ENCODE data around the gene IRX6.

Gene IRX6

GRCh38 chr16:55322327-55322726 is 1.7 kb upstream of the IRX6 start:
- H3K27ac ChIP-seq: no peak overlapping the region
- TF ChIP-seq CTCF (IDR thresholded peaks at IDR 0.05): no peak
- TF ChIP-seq ZFX (IDR thresholded peaks at IDR 0.05; ENCODE audit: borderline replicate concordance): no peak

- TF ChIP-seq ZFX (IDR thresholded peaks at IDR 0.05; ENCODE audit: borderline replicate concordance) (no peak), CTCF (IDR thresholded peaks at IDR 0.05) (no peak)
- H3K27ac ChIP-seq: peak overlapping the region; percentile 56
Observed at GRCh38 chr16:55324285-55325079, 479 bp downstream of the IRX6 start.

GRCh38 chr16:55325080-55325447 is 1.1 kb downstream of the IRX6 start:
- no peak overlapping the region for H3K27ac ChIP-seq
- TF ChIP-seq ZFX (IDR thresholded peaks at IDR 0.05; ENCODE audit: borderline replicate concordance) (no peak), CTCF (IDR thresholded peaks at IDR 0.05) (no peak)

- no peak for TF ChIP-seq CTCF (IDR thresholded peaks at IDR 0.05)
- no peak for TF ChIP-seq ZFX (IDR thresholded peaks at IDR 0.05; ENCODE audit: borderline replicate concordance)
- no peak overlapping the region for H3K27ac ChIP-seq
Observed at GRCh38 chr16:55325458-55326109, 1.6 kb downstream of the IRX6 start.

- TF ChIP-seq CTCF (IDR thresholded peaks at IDR 0.05): no peak
- no peak for TF ChIP-seq ZFX (IDR thresholded peaks at IDR 0.05; ENCODE audit: borderline replicate concordance)
- no peak overlapping the region for H3K27ac ChIP-seq
Observed at GRCh38 chr16:55326261-55327092, 2.5 kb downstream of the IRX6 start.

GRCh38 chr16:55328611-55329569 is 4.9 kb downstream of the IRX6 start:
- H3K27ac ChIP-seq: no peak overlapping the region
- TF ChIP-seq CTCF (IDR thresholded peaks at IDR 0.05) (no peak), ZFX (IDR thresholded peaks at IDR 0.05; ENCODE audit: borderline replicate concordance) (no peak)
